GM19025 (cell line): ENCODE data around the gene ELL2.

Source experiments
- ATAC-seq: cut with Tn5 transposase; IDR thresholded peaks from one replicate; pipeline ENCODE4 v1.9.1; 2021; ENCODE audit warnings: mild to moderate bottlenecking, low read depth, moderate library complexity; ENCODE audit not compliant: unreplicated experiment

Gene ELL2

DNA sequence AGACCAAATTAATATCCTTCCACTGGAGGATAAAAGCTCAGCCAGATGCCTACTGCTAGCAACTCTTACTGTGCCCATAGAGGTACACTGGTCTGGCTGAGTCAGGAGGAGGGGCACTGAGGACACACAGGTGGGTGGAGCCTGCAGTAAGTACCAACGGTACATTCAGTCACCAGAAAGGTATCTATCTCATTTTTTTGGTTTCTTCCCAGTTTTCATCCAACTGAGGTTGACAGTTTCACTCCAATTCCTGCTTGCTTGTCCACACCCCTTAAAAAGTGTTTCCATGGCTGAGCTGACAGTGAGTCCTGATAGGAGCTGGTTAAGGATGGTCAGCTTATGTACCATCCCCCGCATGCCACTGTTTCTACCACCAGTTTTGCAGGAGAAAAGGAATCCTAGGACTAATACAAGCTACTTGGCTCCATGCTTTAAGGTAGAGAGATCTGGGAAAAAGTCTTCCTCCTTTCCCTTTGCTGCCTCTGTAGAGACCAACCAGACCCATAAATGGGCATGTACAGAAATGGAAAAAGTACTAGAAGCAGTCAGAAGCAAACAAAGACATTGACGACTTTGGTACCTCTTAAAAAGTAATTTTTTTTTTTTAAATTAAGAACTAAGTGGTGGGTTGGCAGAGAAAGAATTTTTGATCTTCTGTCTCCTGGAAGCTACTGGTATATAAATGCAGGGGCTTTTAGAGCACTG is 3.2 kb downstream of the ELL2 start:
- no peak for ATAC-seq

DNA sequence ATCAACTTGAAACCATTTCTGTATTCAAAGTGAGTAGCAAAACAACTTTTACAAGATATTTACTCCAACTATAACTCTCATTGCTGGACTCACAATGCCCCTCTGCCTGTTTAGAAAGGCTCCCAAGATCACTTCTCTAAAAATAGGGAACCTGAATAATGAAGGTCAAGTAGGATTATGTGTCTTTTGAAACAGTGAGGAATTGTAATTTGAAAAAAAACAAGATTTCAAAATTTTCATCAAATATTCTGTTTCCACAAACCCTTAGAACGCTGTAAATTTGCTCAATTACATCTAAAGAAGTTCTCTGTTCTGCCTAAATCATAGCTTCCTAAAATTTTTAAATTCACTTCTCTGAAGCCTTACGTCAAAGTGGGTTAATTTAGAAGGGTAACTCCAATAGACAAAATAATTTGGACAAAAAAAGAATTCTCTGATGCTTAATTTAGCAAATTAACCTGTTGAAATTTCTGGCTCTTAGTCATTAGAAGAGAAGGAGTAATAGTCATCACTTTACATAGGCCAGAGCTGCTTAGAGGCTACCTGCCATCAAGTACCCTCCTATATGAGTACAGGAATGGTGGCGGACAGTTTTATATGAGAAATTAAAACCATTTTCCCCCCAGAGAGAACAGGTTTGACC is 4.0 kb downstream of the ELL2 start:
- no peak for ATAC-seq

DNA sequence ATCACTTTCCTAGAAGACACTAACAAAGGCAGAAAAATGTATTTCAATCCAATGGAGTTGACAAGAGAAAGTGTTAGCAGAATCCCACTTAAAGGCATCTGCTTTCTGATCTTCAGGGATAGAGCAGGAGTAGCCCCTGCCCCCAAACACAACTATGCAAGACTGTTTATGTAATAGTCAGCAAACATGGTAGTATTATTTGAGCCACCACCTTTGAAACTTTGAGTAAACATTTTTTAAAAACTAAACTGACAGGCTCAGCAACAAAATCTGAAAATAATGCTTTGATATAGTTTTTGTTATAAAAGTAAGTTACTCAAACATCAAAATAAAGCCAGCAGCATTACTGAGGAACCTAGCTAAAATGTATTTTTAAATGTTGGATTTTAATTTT is 4.8 kb downstream of the ELL2 start:
- ATAC-seq: no peak

DNA sequence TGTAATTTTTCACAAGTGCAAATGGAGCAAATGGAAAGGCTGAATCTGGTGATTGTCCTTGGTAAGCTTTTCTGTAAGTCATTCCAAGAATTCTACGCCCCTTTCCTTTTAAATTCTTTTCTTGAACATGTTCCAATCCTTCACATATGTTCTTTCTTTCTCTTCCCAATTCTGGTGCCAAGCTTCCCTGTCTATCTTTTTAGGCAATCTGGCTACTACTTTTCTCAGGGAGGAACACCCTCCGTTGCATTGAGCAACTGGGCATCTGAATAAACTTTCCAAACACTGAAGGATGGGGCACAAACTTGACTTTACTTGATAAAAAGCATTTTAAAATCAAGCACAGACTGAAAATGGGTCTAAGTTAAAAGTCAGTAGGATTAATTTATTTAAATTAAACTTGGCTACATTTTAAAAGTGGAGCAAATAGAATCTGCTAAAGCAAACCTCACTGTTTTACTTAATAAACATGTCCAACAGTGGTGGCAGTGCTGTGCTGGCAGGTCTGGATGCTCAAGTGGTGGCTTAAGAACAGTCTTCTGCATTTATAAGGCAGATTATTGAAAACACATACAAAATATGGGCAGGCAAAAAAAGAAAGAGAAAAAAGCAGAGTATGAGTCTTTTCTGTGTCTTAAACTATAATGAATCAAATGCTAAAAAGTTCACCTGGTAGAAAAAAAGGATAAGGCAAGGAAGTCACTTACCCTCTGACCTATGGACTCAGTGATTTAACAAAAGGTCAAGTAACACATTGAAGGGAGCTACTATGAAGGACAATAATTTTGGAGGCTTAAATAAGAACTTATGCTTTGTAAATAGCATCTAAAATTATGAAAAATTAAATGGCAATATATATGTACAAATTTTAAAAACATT is 5.4 kb downstream of the ELL2 start:
- no peak for ATAC-seq

- no peak for ATAC-seq
Measured at GRCh38 chr5:95954716-95955115, 6.9 kb downstream of the ELL2 start.

DNA sequence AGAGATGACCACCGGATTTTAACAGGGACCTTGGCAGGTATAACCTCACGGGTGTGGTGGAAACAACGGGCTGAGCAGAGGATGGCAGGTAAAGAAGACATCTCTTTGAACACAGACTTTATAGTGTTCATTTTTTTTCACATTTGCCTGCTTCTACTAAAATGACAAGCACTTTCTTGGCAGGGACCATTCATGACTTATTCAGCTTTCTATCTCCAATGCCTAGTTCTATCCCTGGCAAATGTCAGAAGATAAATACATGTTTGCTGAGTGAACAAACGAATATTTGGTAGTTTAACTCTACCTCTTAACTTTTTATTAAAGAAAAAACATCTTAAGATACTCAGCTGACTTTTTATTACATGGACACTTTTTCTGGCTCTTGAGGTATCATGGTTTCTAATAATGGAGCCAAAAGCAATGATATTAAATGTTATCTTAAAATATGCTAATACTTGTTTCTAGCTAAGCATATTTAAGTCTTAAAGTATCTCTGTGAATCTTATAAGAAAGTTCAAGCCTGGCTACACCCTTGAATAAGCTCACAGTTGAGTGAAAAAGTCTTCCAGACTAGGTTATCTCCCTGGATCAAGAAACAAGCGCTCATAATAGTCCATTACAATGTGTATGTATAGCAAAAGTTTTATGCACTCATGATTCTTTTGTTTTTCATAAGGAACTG is 8.5 kb downstream of the ELL2 start:
- ATAC-seq: no peak

- ATAC-seq: no peak
Measured at GRCh38 chr5:95951916-95952315, 9.7 kb downstream of the ELL2 start.

DNA sequence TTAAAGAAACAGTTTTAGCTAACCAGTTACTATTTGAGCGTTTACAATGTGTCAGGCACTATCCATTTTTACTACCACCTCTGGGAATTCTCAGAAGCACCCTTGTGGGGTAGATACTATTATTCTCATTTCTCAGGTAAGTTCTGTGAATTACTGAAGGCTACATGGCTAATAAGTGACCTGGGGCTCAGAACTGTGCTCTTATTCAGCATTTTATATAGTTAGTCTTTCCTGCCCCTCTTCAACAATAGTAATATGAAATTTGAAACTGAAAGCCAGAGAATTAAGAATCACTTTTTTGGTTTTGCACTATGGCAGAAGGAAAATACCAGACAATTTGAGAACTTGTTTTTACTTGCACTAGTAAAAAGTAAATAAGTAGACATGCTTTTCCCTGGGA is 11.8 kb downstream of the ELL2 start:
- peak; percentile 62 for ATAC-seq

- ATAC-seq: no peak
Measured at GRCh38 chr5:95948631-95949030, 13.0 kb downstream of the ELL2 start.

GRCh38 chr5:95946451-95946850 is 15.2 kb downstream of the ELL2 start:
- ATAC-seq: no peak

- ATAC-seq: no peak
Measured at GRCh38 chr5:95942968-95943367, 18.7 kb downstream of the ELL2 start.

DNA sequence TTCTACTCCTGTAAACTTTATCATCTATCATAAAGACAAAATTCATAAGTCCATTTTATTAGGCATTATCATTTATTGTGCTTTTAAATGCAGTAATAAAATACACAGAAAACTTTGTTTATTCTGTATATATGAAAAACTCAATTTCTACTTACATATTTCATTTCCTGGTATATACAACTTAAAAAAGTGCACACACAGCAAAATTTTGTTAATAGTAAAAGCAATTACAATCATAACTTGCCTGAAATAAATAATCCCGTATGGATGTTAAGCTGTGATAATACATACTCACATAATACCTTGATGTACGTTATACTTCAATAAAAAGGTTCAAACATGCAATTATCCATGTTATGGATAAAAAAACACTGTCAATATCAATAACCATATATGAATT is 19.2 kb downstream of the ELL2 start:
- ATAC-seq: no peak

- ATAC-seq: no peak
Measured at GRCh38 chr5:95941756-95942155, 19.9 kb downstream of the ELL2 start.

DNA sequence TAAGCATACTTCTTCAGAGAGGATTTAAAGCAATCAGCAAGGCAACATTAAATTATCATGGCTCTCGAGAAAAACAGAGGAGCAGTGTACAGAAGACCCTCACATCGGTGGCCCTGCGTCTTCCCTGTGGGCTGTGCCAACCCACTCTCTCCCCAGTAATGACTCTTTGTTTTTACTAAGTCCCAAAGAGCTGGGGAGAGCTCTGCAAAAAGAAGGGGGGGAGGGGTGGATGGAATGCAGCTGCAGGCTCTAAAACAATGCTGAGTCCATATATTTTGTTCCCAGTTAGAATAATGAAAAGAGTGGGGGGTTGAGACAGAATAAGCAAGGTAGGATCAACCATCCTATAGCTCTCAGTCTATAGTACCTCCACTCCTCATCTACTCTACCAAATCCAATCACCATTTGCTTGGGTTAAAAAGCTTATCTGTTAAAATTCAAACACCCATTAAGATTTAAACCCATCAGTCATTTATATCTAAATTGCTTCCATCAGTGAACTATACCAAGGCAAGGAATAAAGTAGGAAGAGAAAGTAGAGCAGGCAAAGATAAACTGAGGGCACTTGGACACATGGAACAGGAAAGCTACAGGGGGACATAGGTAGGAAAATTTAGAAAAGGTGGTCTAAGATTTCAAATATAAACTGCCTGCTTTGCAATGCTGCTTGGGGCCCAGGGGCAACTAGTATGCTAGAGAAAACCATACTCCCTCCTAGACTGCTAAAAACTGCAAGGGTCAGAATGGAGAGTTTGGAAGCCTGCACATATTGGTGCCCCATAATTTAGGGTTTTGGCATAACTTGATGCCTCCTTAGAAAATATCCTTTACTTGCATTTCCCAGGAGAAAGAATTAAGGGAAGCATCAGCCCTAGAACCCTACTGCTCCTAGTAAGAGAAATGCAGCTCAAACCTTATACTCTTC is 20.6 kb downstream of the ELL2 start:
- ATAC-seq: no peak

DNA sequence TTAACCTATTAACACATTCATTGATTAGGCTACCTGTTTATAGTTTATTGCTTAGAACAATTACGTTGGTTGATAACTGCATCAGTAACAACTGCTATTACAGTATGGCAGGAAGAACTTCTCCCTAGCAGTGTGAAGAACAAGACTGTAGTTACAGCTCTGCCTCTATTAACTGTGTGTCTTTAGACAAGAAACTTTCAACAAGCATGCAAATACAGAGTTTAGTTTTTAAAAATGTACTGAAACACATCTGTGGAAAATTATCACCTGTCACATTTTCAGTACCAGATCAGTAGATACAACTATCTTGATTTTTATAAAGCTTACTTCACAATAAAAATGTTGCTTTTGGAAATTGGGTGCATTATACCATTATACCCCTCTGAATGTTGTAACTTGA is 22.2 kb downstream of the ELL2 start:
- peak; percentile 84 for ATAC-seq

- no peak for ATAC-seq
Measured at GRCh38 chr5:95938766-95939165, 22.9 kb downstream of the ELL2 start.

- ATAC-seq: no peak
Measured at GRCh38 chr5:95938347-95938746, 23.3 kb downstream of the ELL2 start.

GRCh38 chr5:95937607-95938152 is 24.0 kb downstream of the ELL2 start:
- ATAC-seq: no peak

DNA sequence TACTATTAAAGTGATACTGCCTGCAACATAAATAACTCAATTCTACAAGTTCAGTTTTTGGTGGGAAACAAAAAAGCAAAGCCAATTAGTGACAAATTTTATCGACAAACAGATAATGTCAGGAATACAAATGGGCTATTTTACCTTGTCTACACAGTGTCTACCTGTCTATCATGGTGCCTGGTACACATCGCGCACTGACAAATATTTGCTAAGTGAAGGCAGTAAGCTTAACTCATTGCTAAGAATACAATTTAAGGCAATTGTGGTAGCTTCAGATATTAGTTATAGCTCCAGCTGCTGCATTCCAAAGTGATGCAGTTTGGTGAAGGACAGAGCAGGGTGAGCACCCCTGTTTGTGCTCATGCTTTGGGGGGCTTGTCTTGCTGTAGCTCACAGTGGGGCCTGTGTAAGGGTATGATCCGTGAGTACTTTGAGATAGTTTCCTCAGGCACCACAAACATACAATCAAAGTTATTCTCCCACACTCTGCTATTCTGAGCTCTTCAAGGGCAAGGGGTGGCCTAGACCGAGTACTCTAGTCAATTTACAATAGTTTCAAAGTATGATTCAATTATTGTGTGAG is 24.7 kb downstream of the ELL2 start:
- no peak for ATAC-seq
